AG10803 (cell line): ENCODE results near the gene SMPDL3A.

Experiments used
- DNase-seq: peaks from one replicate; pipeline ENCODE4 v3.0.0; 2010; ENCODE audit warnings: low read depth
- H3K4me3 ChIP-seq: 2 replicates; pipeline ENCODE4 v1.5.1; 2011; ENCODE audit warnings: mild to moderate bottlenecking, low read length, control low read depth
- CTCF ChIP-seq: conservative IDR thresholded peaks from 2 replicates; pipeline ENCODE4 v1.5.1; 2011; ENCODE audit warnings: mild to moderate bottlenecking, low read length, control low read depth, inconsistent platforms

The SMPDL3A gene

GRCh38 chr6:122749451-122750050 lies 39.5 kb upstream of the SMPDL3A start:
- TF ChIP-seq CTCF = no peak
- DNase-seq = peak; percentile 4
- no peak overlapping the region for H3K4me3 ChIP-seq

GRCh38 chr6:122751326-122751725 lies 37.7 kb upstream of the SMPDL3A start:
- no peak for DNase-seq
- no peak for TF ChIP-seq CTCF

GRCh38 chr6:122752459-122752858 lies 36.6 kb upstream of the SMPDL3A start:
- no peak for TF ChIP-seq CTCF
- DNase-seq = no peak
- H3K4me3 ChIP-seq = no peak overlapping the region

More at GRCh38 chr6:122751326-122751725, 37.7 kb upstream of the SMPDL3A start:
- no peak overlapping the region for H3K4me3 ChIP-seq

- H3K4me3 ChIP-seq = peak overlapping the region; percentile 1; the same call in 1 of the 2 replicates
- no peak for TF ChIP-seq CTCF
- DNase-seq = no peak
These were observed 35.9 kb upstream of the SMPDL3A start for GRCh38 chr6:122753000-122753687.

- H3K4me3 ChIP-seq = peak overlapping the region; percentile 26
- TF ChIP-seq CTCF = no peak
- peak; percentile 1 for DNase-seq
These were observed 35.4 kb upstream of the SMPDL3A start for GRCh38 chr6:122753688-122754056.

- H3K4me3 ChIP-seq = no peak overlapping the region
- no peak for TF ChIP-seq CTCF
- DNase-seq = no peak
These were observed 34.8 kb upstream of the SMPDL3A start for GRCh38 chr6:122754191-122754731.

GRCh38 chr6:122755901-122756300 lies 33.2 kb upstream of the SMPDL3A start:
- no peak for DNase-seq
- TF ChIP-seq CTCF = no peak
- H3K4me3 ChIP-seq = no peak overlapping the region
